H9 (cell line): ENCODE data around the gene SLC17A3. TPM values are rescaled to one million over a fixed set of nuclear protein-coding genes. Genes with fewer than 3 reads are reported as not detected.

Experiments used
- DNase-seq: peaks from one replicate; pipeline ENCODE4 v3.0.0-alpha.2; 2017
- H2AFZ ChIP-seq: one replicate; pipeline ENCODE4 v1.6.1; 2013; ENCODE audit warnings: mild to moderate bottlenecking, low read length, control low read depth, moderate library complexity
- H2AK5ac ChIP-seq: 2 replicates; pipeline ENCODE4 v1.6.1; 2013; ENCODE audit warnings: low read length, control low read depth, mixed read lengths; ENCODE audit not compliant: insufficient read length
- H2BK120ac ChIP-seq: one replicate; pipeline ENCODE4 v1.6.1; 2013; ENCODE audit warnings: low read depth, mild to moderate bottlenecking, low read length, control low read depth, inconsistent platforms; ENCODE audit not compliant: poor library complexity, severe bottlenecking
- H2BK12ac ChIP-seq: 2 replicates; pipeline ENCODE4 v1.6.1; 2013; ENCODE audit warnings: low read length, control low read depth, mixed read lengths, low read depth; ENCODE audit not compliant: insufficient read length
- H2BK15ac ChIP-seq: 2 replicates; pipeline ENCODE4 v1.6.1; 2013; ENCODE audit warnings: low read depth, low read length, control low read depth
- H2BK20ac ChIP-seq: one replicate; pipeline ENCODE4 v1.6.1; 2013; ENCODE audit warnings: low read depth, mild to moderate bottlenecking, low read length, control low read depth, inconsistent platforms; ENCODE audit not compliant: poor library complexity, severe bottlenecking
- H2BK5ac ChIP-seq: 2 replicates; pipeline ENCODE4 v1.6.1; 2013; ENCODE audit warnings: low read length, control low read depth, mixed read lengths; ENCODE audit not compliant: insufficient read length
- H3K14ac ChIP-seq: 2 replicates; pipeline ENCODE4 v1.6.1; 2013; ENCODE audit warnings: low read length, control low read depth; ENCODE audit not compliant: insufficient read depth
- H3K18ac ChIP-seq: 2 replicates; pipeline ENCODE4 v1.6.1; 2013; ENCODE audit warnings: low read depth, mild to moderate bottlenecking, mixed read lengths, low read length, control low read depth; ENCODE audit not compliant: insufficient read length
- H3K23ac ChIP-seq: 2 replicates; pipeline ENCODE4 v1.6.1; 2013; ENCODE audit warnings: low read length, control low read depth, mixed read lengths, low read depth; ENCODE audit not compliant: insufficient read length
- H3K23me2 ChIP-seq: 2 replicates; pipeline ENCODE4 v1.6.1; 2013; ENCODE audit warnings: low read depth, mild to moderate bottlenecking, mixed read lengths, low read length, control low read depth; ENCODE audit not compliant: insufficient read length, poor library complexity, severe bottlenecking
- H3K27ac ChIP-seq: 2 replicates; pipeline ENCODE4 v1.5.1; 2013; ENCODE audit warnings: low read length, control low read depth, mixed read lengths, low read depth; ENCODE audit not compliant: insufficient read length
- H3K27me3 ChIP-seq: 2 replicates; pipeline ENCODE4 v1.6.1; 2013; ENCODE audit warnings: low read length, control low read depth, inconsistent platforms; ENCODE audit not compliant: insufficient read depth
- H3K4ac ChIP-seq: 2 replicates; pipeline ENCODE4 v1.6.1; 2013; ENCODE audit warnings: low read depth, mild to moderate bottlenecking, control low read depth, inconsistent platforms, low read length, moderate library complexity
- H3K4me1 ChIP-seq: 2 replicates; pipeline ENCODE4 v1.6.1; 2013; ENCODE audit warnings: low read length, control low read depth, inconsistent platforms; ENCODE audit not compliant: insufficient read depth
- H3K4me2 ChIP-seq: 2 replicates; pipeline ENCODE4 v1.6.1; 2013; ENCODE audit warnings: low read length, control low read depth, mixed read lengths; ENCODE audit not compliant: insufficient read length, insufficient read depth
- H3K56ac ChIP-seq: 2 replicates; pipeline ENCODE4 v1.6.1; 2013; ENCODE audit warnings: low read depth, mild to moderate bottlenecking, mixed read lengths, low read length, control low read depth; ENCODE audit not compliant: insufficient read length
- H3K79me1 ChIP-seq: 2 replicates; pipeline ENCODE4 v1.6.1; 2013; ENCODE audit warnings: low read depth, mild to moderate bottlenecking, moderate library complexity, low read length, control low read depth, inconsistent platforms; ENCODE audit not compliant: insufficient read depth, poor library complexity, severe bottlenecking
- H3K79me2 ChIP-seq: 2 replicates; pipeline ENCODE4 v1.6.1; 2013; ENCODE audit warnings: low read length, control low read depth, inconsistent platforms; ENCODE audit not compliant: insufficient read depth
- H3K9ac ChIP-seq: 2 replicates; pipeline ENCODE4 v1.6.1; 2013; ENCODE audit warnings: low read length, control low read depth, mixed read lengths; ENCODE audit not compliant: insufficient read length; ENCODE audit errors: extremely low read depth
- H3K9me3 ChIP-seq: one replicate; pipeline ENCODE4 v1.6.1; 2013; ENCODE audit warnings: low read depth, low read length, inconsistent platforms; ENCODE audit not compliant: control insufficient read depth
- H3T11ph ChIP-seq: one replicate; pipeline ENCODE4 v1.6.1; 2013; ENCODE audit warnings: mild to moderate bottlenecking, low read length, control low read depth, inconsistent platforms
- H4K20me1 ChIP-seq: one replicate; pipeline ENCODE4 v1.6.1; 2013; ENCODE audit not compliant: control insufficient read depth, insufficient read length, insufficient read depth
- H4K5ac ChIP-seq: 2 replicates; pipeline ENCODE4 v1.6.1; 2013; ENCODE audit warnings: low read depth, mild to moderate bottlenecking, mixed read lengths, low read length, control low read depth; ENCODE audit not compliant: insufficient read length
- H4K8ac ChIP-seq: replicated peaks from 2 replicates; pipeline ENCODE4 v1.6.1; 2013; ENCODE audit warnings: low read length, control low read depth, mixed read lengths, low read depth; ENCODE audit not compliant: insufficient read length
- H4K91ac ChIP-seq: 2 replicates; pipeline ENCODE4 v1.6.1; 2013; ENCODE audit warnings: low read depth, mild to moderate bottlenecking, moderate library complexity, mixed read lengths, low read length, control low read depth; ENCODE audit not compliant: insufficient read length
- H3K27ac Mint-ChIP-seq, 3 experiments: 2 replicates in 2 of 3; 3 replicates in 1 of 3; pipeline ENCODE4 v1.8.0; 2020 to 2021; ENCODE audit warnings: mixed read lengths in 3 of 3, mild to moderate bottlenecking in 1 of 3, moderate library complexity in 1 of 3
- H3K27me3 Mint-ChIP-seq: 2 replicates; pipeline ENCODE4 v1.8.0; 2021; ENCODE audit warnings: low read depth, mild to moderate bottlenecking, moderate library complexity, mixed read lengths
- H3K36me3 Mint-ChIP-seq, 3 experiments: 2 replicates in 2 of 3; 3 replicates in 1 of 3; pipeline ENCODE4 v1.8.0; 2020 to 2021; ENCODE audit warnings: low read depth in 3 of 3, mixed read lengths in 3 of 3; ENCODE audit not compliant: insufficient read depth in 1 of 3
- H3K4me1 Mint-ChIP-seq, 2 experiments: 2 replicates each; pipeline ENCODE4 v1.8.0; 2020; ENCODE audit warnings: mixed read lengths in 2 of 2
- H3K4me3 Mint-ChIP-seq, 2 experiments: 2 replicates in 1 of 2; 3 replicates in 1 of 2; pipeline ENCODE4 v1.8.0; 2020 to 2021; ENCODE audit warnings: mild to moderate bottlenecking in 2 of 2, mixed read lengths in 2 of 2, moderate library complexity in 1 of 2
- H3K9me3 Mint-ChIP-seq, 2 experiments: 2 replicates in 1 of 2; 3 replicates in 1 of 2; pipeline ENCODE4 v1.8.0; 2020; ENCODE audit warnings: mild to moderate bottlenecking in 2 of 2, mixed read lengths in 2 of 2, moderate library complexity in 1 of 2
- CTCF ChIP-seq: fragments of 200-600 bp; sonication (generic); conservative IDR thresholded peaks from 3 replicates; pipeline ENCODE4 v1.8.0; 2021; ENCODE audit warnings: antibody characterized with exemption, mild to moderate bottlenecking
- total RNA-seq: library from RNA; stranded (reverse); gene quantifications from 2 replicates; pipeline ENCODE4 v1.2.1, GENCODE V29; 2021

SLC17A3 gene
- total RNA-seq, 1 experiment from 2014 or later: not detected

GRCh38 chr6:25833136-25833535 is 40.9 kb downstream of the SLC17A3 start:
- Histone ChIP-seq H3T11ph (no peak overlapping the region), H2BK5ac (no peak overlapping the region), H3K4me2 (no peak overlapping the region), H3K79me1 (no peaks in the 10 kb centered on the region), H2AK5ac (no peak overlapping the region), H4K20me1 (no peaks in the 10 kb centered on the region), H4K8ac (no peak overlapping the region), H3K56ac (no peak overlapping the region), H4K91ac (no peak overlapping the region), H2BK15ac (no peak overlapping the region), H3K18ac (no peak overlapping the region), H3K23ac (no peak overlapping the region), H3K9ac (no peak overlapping the region), H2BK20ac (no peak overlapping the region), H3K27ac (no peak overlapping the region), H3K27me3 (no peaks in the 10 kb centered on the region), H3K14ac (no peak overlapping the region), H3K4me1 (no peaks in the 10 kb centered on the region), H2BK120ac (no peak overlapping the region), H2AFZ (no peak overlapping the region), H3K79me2 (no peaks in the 10 kb centered on the region), H3K23me2 (no peaks in the 10 kb centered on the region), H3K4ac (no peak overlapping the region), H3K9me3 (no peaks in the 10 kb centered on the region), H4K5ac (no peak overlapping the region), H2BK12ac (no peak overlapping the region)
- Mint-ChIP-seq H3K4me1 (no peaks in the 10 kb centered on the region), H3K27ac (no peak overlapping the region), H3K27me3 (no peaks in the 10 kb centered on the region), H3K4me3 (no peak overlapping the region), H3K36me3 (no peaks in the 10 kb centered on the region), H3K9me3 (no peaks in the 10 kb centered on the region)
- DNase-seq: no peak
- no peak for TF ChIP-seq CTCF
